Stimulated activated CD4-positive, alpha-beta T cell treated with anti-CD3 and anti-CD28 coated beads, Interleukin-12 subunit alpha, Interleukin-12 subunit beta, amount 100 ng/mL, for 48 hours (primary cell): ENCODE measurements around the gene TCF7L2.

Source experiments
- DNase-seq, 3 donors: peaks; one replicate each; pipeline ENCODE4 v3.0.0-alpha.2; 2020; ENCODE audit warnings: low read depth in 2 of 3, low spot score in 1 of 3

Gene TCF7L2

GRCh38 chr10:113042868-113043267 lies 92.8 kb downstream of the TCF7L2 start:
- no peak for DNase-seq

- no peak for DNase-seq
Observed at GRCh38 chr10:113044016-113044755, 94.1 kb downstream of the TCF7L2 start.

GRCh38 chr10:113045147-113046055 lies 95.4 kb downstream of the TCF7L2 start:
- DNase-seq, result no peak

DNA sequence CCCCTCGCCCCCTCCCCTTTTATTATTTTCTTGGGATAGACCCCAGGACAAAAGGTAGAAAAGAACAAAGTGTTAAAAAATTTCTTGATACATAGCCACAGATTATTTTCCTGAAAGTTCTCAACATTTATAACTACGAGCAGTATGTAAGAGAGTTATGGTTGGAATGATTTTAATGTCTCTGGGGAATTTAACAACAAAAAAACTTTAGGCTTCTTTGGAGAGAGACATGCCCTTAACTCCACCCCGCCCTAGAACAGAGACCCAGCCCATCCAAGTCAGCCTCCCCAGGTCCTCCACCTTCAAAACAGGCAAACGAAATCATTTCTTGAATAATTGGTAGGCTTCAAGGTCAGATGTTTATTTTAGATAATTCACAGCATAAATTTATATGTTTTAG lies 97.1 kb downstream of the TCF7L2 start:
- DNase-seq, result no peak

DNA sequence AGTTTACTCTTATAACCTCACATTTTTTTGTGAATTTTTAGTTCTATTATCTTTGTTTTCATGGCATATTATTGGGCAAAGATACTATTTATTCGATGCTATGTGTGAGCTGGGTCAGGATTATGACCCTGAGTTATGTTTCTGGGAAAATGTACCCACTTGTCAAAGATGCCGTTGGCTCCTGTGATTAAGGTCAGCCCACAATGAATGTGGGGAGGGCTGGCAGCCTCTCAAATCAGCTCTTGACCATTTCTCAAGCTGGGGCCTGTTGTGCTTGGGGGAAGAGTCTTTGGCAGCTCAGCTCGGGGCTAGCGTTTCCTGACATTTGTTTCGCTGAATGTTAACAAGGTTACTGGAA lies 97.5 kb downstream of the TCF7L2 start:
- no peak for DNase-seq

DNA sequence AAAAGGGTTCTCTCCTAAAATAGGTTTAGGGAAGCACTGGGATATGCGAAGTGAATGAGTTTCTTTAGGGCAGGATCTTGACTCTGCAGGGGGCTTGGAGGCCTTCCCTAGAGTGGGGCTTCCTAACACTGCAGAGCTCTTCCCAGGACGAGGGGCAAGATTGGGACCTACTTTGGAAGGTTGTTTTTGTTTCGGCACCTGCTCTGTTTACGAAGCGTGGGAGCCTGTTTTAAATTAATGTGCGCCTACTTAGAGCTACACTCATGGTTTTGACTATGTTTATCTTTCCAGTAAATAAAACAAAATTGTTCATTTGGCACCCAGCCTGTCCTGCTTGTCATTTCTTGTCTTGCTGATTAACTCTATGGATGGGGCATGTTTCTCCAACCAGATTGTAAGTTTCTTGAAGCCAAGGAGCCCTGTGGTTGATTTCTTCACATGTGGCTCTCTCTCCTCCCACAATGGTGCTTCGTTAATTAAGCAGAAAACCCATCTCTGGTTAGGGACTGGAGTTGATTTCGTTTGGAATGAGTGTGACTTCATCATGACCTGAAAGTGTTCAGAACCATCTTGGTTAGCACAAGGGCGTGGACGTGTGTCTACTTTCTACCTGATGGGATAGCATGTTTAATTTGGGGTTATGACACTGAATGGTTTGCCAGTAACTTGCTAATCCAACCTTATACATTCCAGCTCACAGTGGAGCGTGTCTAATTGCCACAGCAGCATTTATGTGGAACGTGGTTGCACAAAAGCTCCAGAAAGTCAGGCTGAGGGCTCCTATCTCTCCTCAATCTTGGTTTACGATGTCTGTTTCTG lies 98.1 kb downstream of the TCF7L2 start:
- DNase-seq, result no peak

- DNase-seq, result no peak
Observed at GRCh38 chr10:113049881-113050280, 99.8 kb downstream of the TCF7L2 start.

DNA sequence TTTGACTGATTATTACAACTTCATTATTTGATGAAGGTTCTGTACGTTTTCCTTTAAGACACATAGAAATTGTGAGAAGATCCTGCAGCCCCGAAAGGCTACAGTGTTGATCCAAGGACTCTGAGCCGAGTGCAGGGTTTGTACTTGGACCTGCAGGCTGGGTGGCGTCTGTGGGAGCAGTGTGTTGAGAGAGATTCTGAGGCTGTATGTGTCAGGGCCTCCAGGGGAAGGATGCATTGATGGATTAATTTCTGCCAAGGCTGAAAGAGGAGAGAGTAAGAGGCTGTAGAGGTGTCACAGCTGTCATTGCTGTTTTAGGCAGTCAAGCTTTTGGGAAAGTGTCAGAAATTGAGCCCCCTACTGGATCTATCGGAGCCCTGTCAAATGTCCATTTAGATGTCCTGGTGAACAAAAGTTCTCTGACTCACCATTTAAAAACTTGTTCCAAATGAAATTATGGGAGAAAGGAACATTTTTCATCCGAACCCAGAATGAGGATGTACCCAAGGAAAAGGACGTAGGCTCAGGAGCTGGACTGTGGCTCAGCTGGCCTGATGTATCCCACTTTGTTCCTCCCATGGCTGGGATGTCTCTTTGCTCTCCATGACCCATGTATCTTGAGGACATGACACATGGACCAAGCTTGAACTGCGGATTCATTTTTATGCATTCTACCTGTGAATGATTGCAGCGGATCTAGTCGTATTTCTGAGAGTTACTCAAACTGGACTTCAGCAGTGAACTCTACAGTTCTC lies 102.2 kb downstream of the TCF7L2 start:
- DNase-seq, result no peak

DNA sequence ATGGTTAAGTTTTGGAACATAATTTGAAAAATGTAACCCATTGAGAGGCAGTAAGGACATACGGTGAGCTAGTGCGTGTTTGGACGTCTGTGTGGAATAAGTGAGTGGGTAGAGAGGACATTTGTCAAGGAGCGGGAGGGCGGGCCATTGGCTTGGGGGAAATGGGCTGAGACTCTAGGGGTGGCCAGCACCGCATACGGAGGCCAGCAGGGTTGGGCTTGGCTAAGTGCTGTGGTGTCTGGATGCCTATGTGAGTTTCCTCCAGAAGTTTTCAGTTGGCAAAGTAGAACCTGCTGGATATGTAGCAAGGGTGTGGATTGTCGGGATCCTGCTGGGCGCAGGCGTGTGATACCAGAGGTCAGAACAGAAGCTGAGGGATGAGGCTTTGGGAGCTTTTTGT lies 103.0 kb downstream of the TCF7L2 start:
- no peak for DNase-seq

DNA sequence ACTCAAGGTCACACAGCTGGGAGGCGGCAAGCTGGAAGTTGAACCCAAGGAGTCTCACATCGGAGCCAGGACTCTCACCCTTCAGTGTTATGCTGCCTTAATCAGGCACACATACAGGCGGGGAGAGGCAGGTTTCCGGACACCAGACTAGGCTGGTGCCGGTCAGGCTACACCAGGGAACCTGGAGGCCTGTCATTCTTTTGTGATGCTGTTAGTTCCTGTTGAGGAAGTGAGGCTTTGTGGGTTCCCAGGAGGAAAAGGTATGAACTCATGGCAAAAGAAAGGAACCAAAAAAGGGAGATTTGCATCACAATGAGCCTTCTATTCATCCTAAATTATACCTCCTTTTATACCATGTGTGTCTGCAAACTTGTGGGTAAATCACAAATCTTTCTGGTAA lies 103.8 kb downstream of the TCF7L2 start:
- no peak for DNase-seq

- DNase-seq, result no peak
Observed at GRCh38 chr10:113055458-113055857, 105.4 kb downstream of the TCF7L2 start.

DNA sequence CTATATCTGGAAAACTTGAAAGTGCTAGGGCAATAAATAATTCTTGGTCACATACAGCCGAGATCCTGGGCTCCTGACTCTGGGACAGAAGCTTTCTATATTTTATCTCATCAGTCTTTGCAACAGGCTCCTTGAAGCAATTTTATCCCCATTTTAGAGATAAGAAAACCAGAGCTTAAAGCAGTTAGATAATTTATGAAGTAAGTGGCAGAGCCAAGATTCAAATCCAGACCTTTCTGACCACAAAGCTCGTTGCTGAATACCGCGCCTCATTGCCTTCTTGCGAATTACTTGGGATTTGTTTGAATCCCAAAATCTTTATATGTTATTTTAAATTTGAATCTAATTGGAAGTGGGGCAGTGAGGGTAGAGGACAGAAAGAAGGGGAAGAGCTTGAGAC lies 106.0 kb downstream of the TCF7L2 start:
- no peak for DNase-seq

GRCh38 chr10:113056441-113057021 lies 106.5 kb downstream of the TCF7L2 start:
- DNase-seq, result no peak

- no peak for DNase-seq
Observed at GRCh38 chr10:113057948-113058522, 108.0 kb downstream of the TCF7L2 start.

- DNase-seq, result no peak
Observed at GRCh38 chr10:113058523-113059370, 108.7 kb downstream of the TCF7L2 start.

GRCh38 chr10:113059371-113059780 lies 109.3 kb downstream of the TCF7L2 start:
- no peak for DNase-seq

GRCh38 chr10:113060201-113061053 lies 110.4 kb downstream of the TCF7L2 start:
- no peak for DNase-seq

- DNase-seq, result no peak
Observed at GRCh38 chr10:113061054-113061430, 111.0 kb downstream of the TCF7L2 start.
